Measurements from ENCODE around the gene TMEM63C. TPM values are rescaled to one million over a fixed set of nuclear protein-coding genes. Genes with fewer than 3 reads are reported as not detected.

TMEM63C gene
- total RNA-seq, 2 experiments from 2014 or later, result 3.3 to 3.6 TPM

GRCh38 chr14:77222546-77223225 is 41.1 kb downstream of the TMEM63C start:
- Mint-ChIP-seq H3K9me3 (no peaks in the 10 kb centered on the region), H3K27me3 (no peaks in the 10 kb centered on the region), H3K36me3 (ENCODE audit: low read depth) (no peaks in the 10 kb centered on the region), H3K4me3 (no peak overlapping the region), H3K4me1 (ENCODE audit: low read depth) (no peaks in the 10 kb centered on the region), H3K27ac (no peak overlapping the region)
- POLR2A ChIA-PET, result no interaction called here
- ATAC-seq (no peak), DNase-seq (no peak)
- CTCF ChIA-PET, result interaction anchor here (1.1 kb wide), 1 partner anchor 15 kb away, joined by 3 read pairs; no protein-coding TSS in a partner anchor
- intact Hi-C loops (cut with micrococcal nuclease), result no loop called here
- TF ChIP-seq CTCF (IDR thresholded peaks at IDR 0.05), result no peak

GRCh38 chr14:77224212-77224611 is 42.6 kb downstream of the TMEM63C start:
- H3K27me3 Mint-ChIP-seq, result no peaks in the 10 kb centered on the region
- CTCF ChIA-PET, result no interaction called here
- intact Hi-C loops (cut with micrococcal nuclease), result no loop called here
- H3K36me3 Mint-ChIP-seq (ENCODE audit: low read depth), result no peaks in the 10 kb centered on the region
- TF ChIP-seq CTCF (IDR thresholded peaks at IDR 0.05), result no peak
- POLR2A ChIA-PET, result no interaction called here
- H3K4me3 Mint-ChIP-seq, result no peak overlapping the region
- DNase-seq, result no peak
- no peaks in the 10 kb centered on the region for H3K9me3 Mint-ChIP-seq
- ATAC-seq, result no peak
- H3K27ac Mint-ChIP-seq, result no peak overlapping the region
- no peaks in the 10 kb centered on the region for H3K4me1 Mint-ChIP-seq (ENCODE audit: low read depth)

GRCh38 chr14:77225254-77225653 is 43.7 kb downstream of the TMEM63C start:
- intact Hi-C loops (cut with micrococcal nuclease), result no loop called here
- no peaks in the 10 kb centered on the region for H3K36me3 Mint-ChIP-seq (ENCODE audit: low read depth)
- no peak overlapping the region for H3K4me3 Mint-ChIP-seq
- TF ChIP-seq CTCF (IDR thresholded peaks at IDR 0.05), result no peak
- no peak overlapping the region for H3K27ac Mint-ChIP-seq
- no peak for ATAC-seq
- no peaks in the 10 kb centered on the region for H3K9me3 Mint-ChIP-seq
- no peaks in the 10 kb centered on the region for H3K27me3 Mint-ChIP-seq
- DNase-seq, result no peak
- H3K4me1 Mint-ChIP-seq (ENCODE audit: low read depth), result no peaks in the 10 kb centered on the region
- ChIA-PET CTCF (no interaction called here), POLR2A (no interaction called here)

- CTCF ChIA-PET, result interaction anchor here (1.5 kb wide), 1 partner anchor 13 kb away, joined by 3 read pairs; no protein-coding TSS in a partner anchor
- POLR2A ChIA-PET, result no interaction called here
- intact Hi-C loops (cut with micrococcal nuclease), result no loop called here
- Mint-ChIP-seq H3K27me3 (no peaks in the 10 kb centered on the region), H3K4me3 (no peak overlapping the region), H3K36me3 (ENCODE audit: low read depth) (no peaks in the 10 kb centered on the region), H3K9me3 (no peaks in the 10 kb centered on the region), H3K27ac (no peak overlapping the region), H3K4me1 (ENCODE audit: low read depth) (no peaks in the 10 kb centered on the region)
- DNase-seq, result no peak
- no peak for TF ChIP-seq CTCF (IDR thresholded peaks at IDR 0.05)
- ATAC-seq, result no peak
These were observed 44.4 kb downstream of the TMEM63C start for GRCh38 chr14:77225892-77226557.

GRCh38 chr14:77228056-77228455 is 46.5 kb downstream of the TMEM63C start:
- no peak for TF ChIP-seq CTCF (IDR thresholded peaks at IDR 0.05)
- Mint-ChIP-seq H3K4me3 (no peak overlapping the region), H3K27ac (no peak overlapping the region), H3K36me3 (ENCODE audit: low read depth) (no peaks in the 10 kb centered on the region), H3K27me3 (no peaks in the 10 kb centered on the region), H3K4me1 (ENCODE audit: low read depth) (no peaks in the 10 kb centered on the region), H3K9me3 (no peaks in the 10 kb centered on the region)
- ATAC-seq (no peak), DNase-seq (no peak)
- POLR2A ChIA-PET, result no interaction called here
- intact Hi-C loops (cut with micrococcal nuclease), result no loop called here
- CTCF ChIA-PET, result no interaction called here

Data from activated CD8-positive, alpha-beta T cell treated with anti-CD3 and anti-CD28 coated beads for 36 hours (primary cell).